HUES48 (cell line): ENCODE results near the gene MTIF2.
A peak's percentile ranks its signal among the peaks of the same experiment; 100 is the strongest.
"Not testable (repeated sequence)": the region's sequence is repeated elsewhere in the genome, so short reads cannot be mapped to it uniquely, and the experiment has no call there.

Source experiments
- H3K27ac ChIP-seq: one replicate; pipeline ENCODE4 v1.7.0; 2013; ENCODE audit warnings: low read depth, low read length, inconsistent platforms
- H3K27me3 ChIP-seq: 2 replicates; pipeline ENCODE4 v1.6.1; 2013; ENCODE audit warnings: mild to moderate bottlenecking, low read length; ENCODE audit not compliant: control insufficient read depth, insufficient read depth
- H3K36me3 ChIP-seq: 2 replicates; pipeline ENCODE4 v1.6.1; 2013; ENCODE audit warnings: low read length; ENCODE audit not compliant: control insufficient read depth, insufficient read depth
- H3K4me1 ChIP-seq: 2 replicates; pipeline ENCODE4 v1.6.1; 2013; ENCODE audit warnings: mild to moderate bottlenecking, low read length; ENCODE audit not compliant: control insufficient read depth, insufficient read depth
- H3K4me3 ChIP-seq: 2 replicates; pipeline ENCODE4 v1.5.1; 2013; ENCODE audit warnings: mild to moderate bottlenecking, low read depth, low read length
- H3K9ac ChIP-seq: 2 replicates; pipeline ENCODE4 v1.6.1; 2013; ENCODE audit warnings: mild to moderate bottlenecking, low read depth, low read length, moderate library complexity
- H3K9me3 ChIP-seq: 2 replicates; pipeline ENCODE4 v1.6.1; 2013; ENCODE audit warnings: low read length; ENCODE audit not compliant: control insufficient read depth, insufficient read depth

The MTIF2 gene

DNA sequence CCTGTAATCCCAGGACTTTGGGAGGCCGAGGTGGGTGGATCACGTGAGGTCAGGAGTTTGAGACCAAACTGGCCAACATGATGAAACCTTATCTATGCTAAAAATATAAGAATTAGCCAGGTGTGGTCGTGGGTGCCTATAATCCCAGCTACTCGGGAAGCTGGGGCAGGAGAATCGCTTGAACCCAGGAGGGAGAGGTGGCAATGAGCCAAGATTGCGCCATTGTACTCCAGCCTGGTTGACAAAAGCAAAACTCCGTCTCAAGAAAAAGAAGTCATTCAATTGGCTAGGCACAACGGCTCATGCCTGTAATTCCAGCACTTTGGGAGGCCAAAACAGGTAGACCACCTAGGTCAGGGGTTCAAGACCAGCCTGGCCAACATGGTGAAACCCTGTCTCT is 27.4 kb downstream of the MTIF2 start:
- H3K9ac ChIP-seq, result not testable (repeated sequence)
- H3K36me3 ChIP-seq, result peaks cover 78% of the 10 kb centered on the region

DNA sequence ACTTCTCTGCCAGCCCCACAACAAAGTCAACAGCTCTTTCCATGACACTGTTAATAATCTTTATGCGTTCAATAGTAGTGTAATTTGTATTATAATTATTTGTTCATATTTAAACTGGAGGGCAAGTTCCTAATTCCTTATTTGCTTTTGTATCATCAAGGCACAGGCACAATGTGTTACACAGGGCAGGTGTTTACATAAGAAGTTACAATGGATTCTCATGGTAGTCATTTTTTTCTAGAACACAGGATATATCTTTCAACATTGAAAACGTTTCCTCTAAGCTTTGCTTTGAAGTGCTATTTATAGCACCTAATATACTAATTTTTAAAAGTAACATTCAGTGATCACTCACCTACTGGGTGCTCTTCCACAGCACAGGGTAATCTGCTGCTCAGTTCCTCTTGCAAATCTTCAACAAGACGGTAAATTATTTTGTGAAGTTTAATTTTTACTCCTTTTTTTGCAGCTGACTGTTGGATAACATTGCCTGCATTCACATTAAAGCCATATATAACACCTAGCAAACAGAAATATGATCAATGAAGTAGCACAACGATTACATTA is 29.3 kb downstream of the MTIF2 start:
- Histone ChIP-seq H3K27ac (no peak overlapping the region), H3K27me3 (no peaks in the 10 kb centered on the region), H3K4me3 (no peak overlapping the region), H3K36me3 (peaks cover 79% of the 10 kb centered on the region), H3K9me3 (no peaks in the 10 kb centered on the region), H3K4me1 (no peaks in the 10 kb centered on the region), H3K9ac (no peak overlapping the region)

More for the DNA sequence above, 27.4 kb downstream of the MTIF2 start:
- H3K27me3 ChIP-seq, H3K4me1 ChIP-seq, H3K9me3 ChIP-seq, H3K4me3 ChIP-seq, H3K27ac ChIP-seq: not testable (repeated sequence)

DNA sequence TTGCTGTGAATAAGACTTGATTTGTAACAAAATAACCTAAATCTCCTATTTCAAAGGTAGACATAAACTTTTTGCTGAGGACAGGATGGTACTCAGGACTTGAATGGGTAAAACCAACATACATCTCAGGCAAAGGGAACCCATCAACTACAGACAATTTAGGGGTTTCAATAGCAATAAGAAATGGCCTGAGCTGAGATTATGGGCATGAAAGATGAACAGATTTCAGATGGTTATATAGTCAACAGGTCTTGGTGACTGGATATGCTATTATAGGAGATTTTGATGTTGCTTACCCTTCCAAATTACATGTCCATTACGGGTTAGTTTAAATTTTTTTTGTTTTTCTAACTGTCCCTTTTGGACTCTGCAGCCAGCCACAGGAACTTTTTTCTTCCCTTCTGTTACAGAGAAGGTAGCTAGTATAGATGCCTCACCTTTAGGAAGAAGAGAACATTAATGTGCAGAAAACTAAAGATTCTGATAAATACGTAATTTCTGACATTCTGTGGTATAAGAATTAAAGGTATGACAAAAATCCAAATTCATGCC is 32.0 kb downstream of the MTIF2 start:
- peaks cover 70% of the 10 kb centered on the region for H3K36me3 ChIP-seq
- no peaks in the 10 kb centered on the region for H3K9me3 ChIP-seq

DNA sequence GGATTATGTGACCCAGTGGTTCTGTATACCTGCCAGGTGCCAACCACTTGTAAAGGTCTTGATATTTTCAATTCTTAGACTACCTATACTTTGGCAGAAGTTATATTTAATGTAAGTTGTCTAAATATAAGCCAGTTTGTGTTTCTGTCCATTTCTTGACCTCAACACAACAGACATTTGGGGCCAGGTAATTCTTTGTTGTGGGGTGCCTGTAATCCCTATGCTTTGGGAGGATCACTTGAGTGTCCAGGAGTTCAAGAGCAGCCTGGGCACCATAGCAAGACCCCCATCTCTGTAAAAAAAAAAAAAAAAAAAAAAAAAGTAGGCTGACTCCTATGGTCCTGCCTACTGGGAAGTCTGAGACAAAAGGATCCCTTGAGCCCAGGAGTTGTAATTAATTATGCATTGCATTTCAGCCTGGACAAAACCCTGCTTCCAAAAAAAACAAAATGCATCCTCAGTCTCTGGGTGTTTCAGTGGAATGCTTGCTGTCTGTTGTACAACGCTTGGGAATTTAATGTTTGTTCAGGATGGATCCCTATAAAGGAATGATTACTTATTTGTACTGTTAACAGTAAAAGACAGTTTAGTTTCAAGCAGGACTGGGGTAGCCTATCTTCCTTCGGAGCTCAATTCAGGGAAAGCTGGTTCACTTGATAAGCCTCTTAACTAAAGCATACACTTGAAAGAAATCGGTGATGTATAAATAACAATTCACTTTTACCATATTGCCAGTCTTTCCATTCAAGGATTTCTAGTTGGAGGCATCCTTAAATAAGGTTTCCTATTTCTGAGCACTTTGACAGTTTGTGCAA is 33.1 kb downstream of the MTIF2 start:
- Histone ChIP-seq H3K4me1 (peaks cover 15% of the 10 kb centered on the region), H3K9me3 (no peaks in the 10 kb centered on the region), H3K27me3 (no peaks in the 10 kb centered on the region), H3K9ac (no peak overlapping the region), H3K27ac (peak overlapping the region; percentile 52), H3K36me3 (peaks cover 60% of the 10 kb centered on the region), H3K4me3 (no peak overlapping the region)

More for the DNA sequence above, 32.0 kb downstream of the MTIF2 start:
- no peak overlapping the region for H3K4me3 ChIP-seq
- no peak overlapping the region for H3K27ac ChIP-seq
- no peak overlapping the region for H3K9ac ChIP-seq
- H3K27me3 ChIP-seq, result no peaks in the 10 kb centered on the region
- H3K4me1 ChIP-seq, result peaks cover 10% of the 10 kb centered on the region

DNA sequence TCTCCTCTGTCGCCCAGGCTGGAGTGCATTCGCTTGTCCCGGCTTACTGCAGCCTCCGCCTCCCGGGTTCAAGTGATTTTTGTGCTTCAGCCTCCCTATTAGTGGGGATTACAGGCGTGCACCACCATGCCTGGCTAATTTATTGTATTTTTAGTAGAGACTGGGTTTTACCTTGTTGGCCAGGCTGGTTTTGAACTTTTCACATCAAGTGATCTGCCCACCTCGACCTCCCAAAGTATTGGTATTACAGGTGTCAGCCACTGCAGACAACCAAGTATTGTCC is 35.4 kb downstream of the MTIF2 start:
- Histone ChIP-seq H3K36me3 (peaks cover 45% of the 10 kb centered on the region), H3K27ac (peak overlapping the region; percentile 100), H3K9me3 (no peaks in the 10 kb centered on the region)

DNA sequence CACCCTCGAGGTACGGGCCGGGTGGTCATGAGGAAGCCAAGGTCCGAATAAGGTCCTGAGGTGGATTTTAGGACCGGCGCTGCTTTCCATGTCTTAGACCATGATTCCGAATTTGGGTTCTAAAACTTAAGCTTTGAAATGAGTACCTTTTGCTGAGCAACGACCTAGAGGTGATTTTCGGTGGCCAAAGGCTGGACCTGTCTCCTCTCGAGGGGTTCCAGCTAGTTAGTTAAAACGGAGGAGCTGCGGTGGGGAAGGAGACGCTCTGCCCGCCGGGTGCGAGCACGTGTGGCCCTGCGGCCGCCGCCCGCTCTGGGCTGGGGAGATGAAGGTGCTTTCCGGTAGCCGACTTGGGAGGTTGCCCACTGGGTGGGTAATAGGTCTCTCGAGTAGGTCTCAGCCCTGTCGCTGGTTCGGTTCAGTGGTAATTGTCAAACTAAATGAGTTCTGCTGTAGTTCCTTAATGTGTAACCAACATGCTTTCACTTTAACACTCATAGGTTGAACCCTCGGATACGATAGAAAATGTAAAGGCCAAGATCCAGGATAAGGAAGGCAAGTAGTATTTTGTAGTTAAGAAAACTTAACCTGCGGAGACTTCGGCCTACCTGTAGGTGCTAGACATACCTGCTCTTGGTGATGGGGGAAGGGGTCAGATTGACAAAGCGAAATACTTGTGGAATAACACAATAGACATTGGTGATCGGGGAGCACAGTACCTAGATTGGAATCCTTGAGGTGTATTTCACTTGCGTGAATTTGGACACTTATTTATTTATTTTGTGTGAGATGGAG is 36.0 kb downstream of the MTIF2 start:
- H3K36me3 ChIP-seq, result peaks cover 45% of the 10 kb centered on the region
- peak overlapping the region; percentile 87 for H3K4me3 ChIP-seq
- H3K27ac ChIP-seq, result peak overlapping the region; percentile 100
- no peaks in the 10 kb centered on the region for H3K27me3 ChIP-seq
- H3K4me1 ChIP-seq, result peaks cover 15% of the 10 kb centered on the region
- H3K9me3 ChIP-seq, result no peaks in the 10 kb centered on the region
- peak overlapping the region; percentile 98 for H3K9ac ChIP-seq

More for the DNA sequence above, 35.4 kb downstream of the MTIF2 start:
- H3K9ac ChIP-seq, result peak overlapping the region; percentile 98
- H3K4me1 ChIP-seq, result peaks cover 15% of the 10 kb centered on the region
- H3K4me3 ChIP-seq, result peak overlapping the region; percentile 87
- no peaks in the 10 kb centered on the region for H3K27me3 ChIP-seq

DNA sequence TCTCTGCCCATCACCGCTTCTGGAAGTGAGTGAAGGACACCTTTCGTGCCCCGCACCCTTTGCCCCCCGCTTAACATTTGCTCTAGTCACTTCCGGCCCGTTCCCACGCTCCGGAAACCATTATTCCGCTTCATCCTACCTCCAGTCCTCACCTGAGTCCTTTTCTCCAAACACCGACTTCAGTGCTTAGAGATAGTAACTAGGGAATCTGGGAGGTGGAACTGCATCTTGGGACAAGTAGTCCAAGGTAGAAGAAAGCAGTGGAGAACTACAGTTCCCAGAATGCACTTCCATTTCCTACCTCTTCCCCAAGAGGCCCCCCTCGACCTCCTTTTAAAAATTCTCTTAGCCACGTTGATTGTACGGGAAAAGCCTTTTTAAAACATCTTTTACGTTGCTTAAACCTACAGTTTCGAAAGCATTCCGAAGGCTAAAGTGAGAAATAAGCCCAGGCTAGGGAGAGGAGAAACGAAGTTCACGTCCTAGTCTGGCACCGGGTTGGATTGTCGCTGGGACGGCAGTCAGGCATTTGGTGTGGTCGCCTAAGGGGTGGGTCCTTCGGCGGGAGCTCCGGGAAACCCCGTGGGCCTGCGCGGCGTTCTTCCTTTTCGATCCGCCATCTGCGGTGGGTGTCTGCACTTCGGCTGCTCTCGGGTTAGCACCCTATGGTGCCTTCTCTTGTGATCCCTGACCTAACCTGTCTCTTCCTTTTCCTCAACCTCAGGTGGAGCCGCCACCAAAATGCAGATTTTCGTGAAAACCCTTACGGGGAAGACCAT is 36.8 kb downstream of the MTIF2 start, which contains the start of the genes CLHC1 and RPS27A:
Gene CLHC1 (minus strand): TSS at position 210 of the 779 bp plus-strand sequence. CDS start 9,882 bp downstream, outside the sequence.
Gene RPS27A (plus strand): TSS at position 605 of the 779 bp plus-strand sequence. CDS start 137 bp downstream, at position 742.
- no peaks in the 10 kb centered on the region for H3K9me3 ChIP-seq
- peak within 1 kb of the TSS; percentile 98 for H3K9ac ChIP-seq
- H3K27me3 ChIP-seq, result no peaks in the 10 kb centered on the region
- peaks cover 47% of the 10 kb centered on the region for H3K36me3 ChIP-seq
- peaks cover 15% of the 10 kb centered on the region for H3K4me1 ChIP-seq
- H3K27ac ChIP-seq, result peak within 1 kb of the TSS; percentile 100
- H3K4me3 ChIP-seq, result peak within 1 kb of the TSS; percentile 87

DNA sequence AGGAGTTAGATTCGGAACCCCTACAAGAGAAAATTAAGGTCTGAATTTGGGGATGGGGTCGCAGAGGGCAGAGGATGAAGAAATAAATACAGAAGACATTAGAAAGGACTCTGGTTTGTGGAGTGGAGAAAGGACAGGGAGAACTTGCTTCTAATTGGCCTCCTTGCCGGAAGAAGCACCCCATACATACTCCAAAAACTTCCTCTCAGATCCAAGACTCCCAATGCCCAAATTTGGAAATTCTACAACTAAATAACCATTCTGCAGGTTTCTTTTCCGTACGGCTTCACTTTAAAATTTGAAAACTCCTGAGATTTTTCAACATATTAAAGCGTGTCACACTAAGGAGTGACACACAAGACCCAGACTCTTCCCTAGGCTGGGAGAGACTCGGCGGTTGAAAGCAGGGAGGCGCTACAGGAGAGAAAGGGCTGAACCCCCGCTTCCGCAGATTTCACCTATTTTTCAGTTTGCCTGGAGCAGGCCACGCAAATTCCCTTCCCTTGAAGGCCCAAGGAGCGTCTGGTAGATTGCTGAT is 37.4 kb downstream of the MTIF2 start:
- Histone ChIP-seq H3K4me1 (peaks cover 15% of the 10 kb centered on the region), H3K27ac (peak overlapping the region; percentile 100), H3K36me3 (peaks cover 40% of the 10 kb centered on the region), H3K27me3 (no peaks in the 10 kb centered on the region), H3K9ac (peak overlapping the region; percentile 98), H3K9me3 (no peaks in the 10 kb centered on the region), H3K4me3 (peak overlapping the region; percentile 87)

DNA sequence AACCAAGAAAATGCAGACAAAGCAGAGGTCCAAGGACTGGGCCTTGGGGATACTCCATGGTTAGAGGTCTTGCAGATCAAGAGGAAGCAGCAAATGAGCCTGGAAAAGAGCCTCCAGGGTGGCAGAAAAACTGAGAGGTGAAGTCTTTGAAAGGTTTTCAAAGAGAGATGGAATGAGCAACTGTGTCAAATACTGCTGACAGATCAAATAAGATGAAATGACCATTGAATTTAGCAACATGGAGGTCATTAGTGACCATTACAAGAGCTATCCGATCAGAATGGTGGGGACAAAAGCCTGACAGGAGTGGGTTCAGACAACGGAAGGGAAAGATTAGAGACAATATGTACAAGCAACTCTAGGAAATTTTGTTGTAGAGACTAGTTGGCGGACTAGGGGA is 38.5 kb downstream of the MTIF2 start:
- H3K27me3 ChIP-seq, result no peaks in the 10 kb centered on the region
- peaks cover 15% of the 10 kb centered on the region for H3K4me1 ChIP-seq
- H3K36me3 ChIP-seq, result peaks cover 30% of the 10 kb centered on the region
- H3K9ac ChIP-seq, result no peak overlapping the region
- no peak overlapping the region for H3K27ac ChIP-seq
- H3K4me3 ChIP-seq, result no peak overlapping the region
- no peaks in the 10 kb centered on the region for H3K9me3 ChIP-seq

DNA sequence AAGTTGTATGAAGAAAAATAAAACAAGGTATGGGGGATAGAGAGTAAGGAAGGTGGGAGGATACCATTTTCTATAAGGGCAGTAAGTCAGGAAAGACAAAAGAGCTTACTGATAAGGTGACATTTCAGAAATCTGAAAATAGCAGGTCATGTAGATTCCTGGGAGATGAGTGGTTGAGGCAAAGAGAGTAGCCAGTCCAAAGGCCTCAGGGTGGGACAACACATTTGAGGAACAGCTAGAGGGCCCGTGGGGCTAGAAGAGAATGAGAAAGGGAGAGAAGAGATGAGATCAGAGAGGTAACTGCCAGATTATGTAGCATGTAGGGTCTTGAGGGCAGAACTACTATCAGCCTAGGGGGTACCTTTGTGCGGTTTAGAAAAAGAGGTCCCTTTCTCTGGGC is 39.8 kb downstream of the MTIF2 start:
- H3K4me3 ChIP-seq, result no peak overlapping the region
- peaks cover 16% of the 10 kb centered on the region for H3K36me3 ChIP-seq
- no peaks in the 10 kb centered on the region for H3K9me3 ChIP-seq
- no peak overlapping the region for H3K27ac ChIP-seq
- no peaks in the 10 kb centered on the region for H3K27me3 ChIP-seq
- peaks cover 13% of the 10 kb centered on the region for H3K4me1 ChIP-seq
- no peak overlapping the region for H3K9ac ChIP-seq
